GM18519 (cell line): ENCODE measurements around the gene CDC27.
"Not testable (repeated sequence)": the region's sequence is repeated elsewhere in the genome, so short reads cannot be mapped to it uniquely, and the experiment has no call there.

ENCODE experiments used
- ATAC-seq: cut with Tn5 transposase; IDR thresholded peaks from one replicate; pipeline ENCODE4 v1.9.1; 2021; ENCODE audit warnings: mild to moderate bottlenecking, moderate library complexity; ENCODE audit not compliant: unreplicated experiment, low FRiP score

CDC27 gene

DNA sequence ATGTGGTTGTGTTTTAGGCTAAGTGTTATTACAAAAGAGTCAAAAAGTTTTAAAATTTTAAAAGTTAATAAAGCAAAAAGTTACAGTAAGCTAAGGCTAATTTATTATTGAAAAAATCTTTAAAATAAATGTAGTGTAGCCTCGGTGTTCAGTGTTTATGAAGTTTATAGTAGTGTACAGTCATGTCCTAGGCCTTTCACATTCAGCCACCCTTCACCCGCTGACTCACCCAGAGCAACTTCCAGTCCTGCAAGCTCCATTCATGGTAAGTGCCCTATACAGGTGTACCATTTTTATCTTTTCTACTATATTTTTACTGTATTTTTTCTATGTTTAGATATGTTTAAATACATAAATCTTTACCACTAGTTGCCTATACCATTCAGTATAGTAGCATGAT is 111.5 kb downstream of the CDC27 start:
- ATAC-seq, result no peak

DNA sequence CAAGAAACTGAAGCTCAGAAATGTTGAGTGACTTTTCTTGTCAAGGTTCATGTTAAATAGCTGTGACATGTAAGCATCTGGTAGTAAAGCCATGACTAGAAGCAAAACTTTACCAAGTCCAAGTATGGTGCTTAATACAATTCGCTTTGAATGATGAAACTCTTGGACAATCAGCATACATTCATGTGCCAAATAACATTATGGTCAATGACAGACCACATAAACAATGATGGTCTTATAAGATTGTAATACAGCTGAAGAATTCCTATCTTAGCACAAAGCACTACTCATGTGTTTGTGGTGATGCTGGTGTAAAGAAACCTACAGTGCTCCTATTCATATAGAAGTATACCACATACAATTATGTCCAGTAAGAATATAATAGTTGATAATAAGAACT is 112.9 kb downstream of the CDC27 start:
- no peak for ATAC-seq

DNA sequence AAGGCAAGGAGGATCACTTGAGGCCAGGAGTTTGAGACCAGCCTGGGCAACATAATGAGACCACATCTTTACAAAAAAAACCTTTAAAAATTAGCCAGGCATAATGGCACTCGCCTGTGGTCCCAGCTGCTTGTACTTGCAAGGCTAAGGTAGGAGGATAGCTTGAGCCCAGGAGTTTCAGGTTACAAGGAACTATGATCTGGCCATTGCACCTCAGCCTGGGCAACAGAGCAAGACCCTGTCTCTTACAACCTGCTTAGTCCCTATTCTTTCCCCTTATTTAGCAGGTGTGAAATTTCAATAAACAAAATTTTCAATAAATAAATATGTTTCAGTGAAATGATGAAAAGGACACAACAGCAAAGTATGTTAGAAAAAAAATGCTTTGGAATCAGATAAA is 114.7 kb downstream of the CDC27 start:
- not testable (repeated sequence) for ATAC-seq

DNA sequence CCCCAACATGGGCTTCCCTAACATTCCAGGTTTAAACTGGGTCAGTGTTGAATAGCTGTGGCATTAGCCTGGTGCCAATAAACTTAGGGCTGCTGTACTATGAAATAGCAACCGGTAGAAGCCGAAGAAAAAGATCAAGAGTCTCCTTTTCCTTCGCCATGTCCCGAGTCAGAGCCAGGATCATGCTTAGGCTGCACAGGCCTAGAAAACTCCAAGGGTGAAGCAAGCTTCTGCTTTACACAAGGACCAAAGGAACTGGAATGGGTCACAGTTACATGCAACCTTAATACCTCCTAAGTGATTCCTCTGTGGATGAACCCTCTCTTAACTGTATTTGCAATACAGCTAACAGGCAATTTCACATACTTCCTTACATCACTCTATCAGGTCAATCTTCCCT is 115.5 kb downstream of the CDC27 start:
- ATAC-seq, result not testable (repeated sequence)

DNA sequence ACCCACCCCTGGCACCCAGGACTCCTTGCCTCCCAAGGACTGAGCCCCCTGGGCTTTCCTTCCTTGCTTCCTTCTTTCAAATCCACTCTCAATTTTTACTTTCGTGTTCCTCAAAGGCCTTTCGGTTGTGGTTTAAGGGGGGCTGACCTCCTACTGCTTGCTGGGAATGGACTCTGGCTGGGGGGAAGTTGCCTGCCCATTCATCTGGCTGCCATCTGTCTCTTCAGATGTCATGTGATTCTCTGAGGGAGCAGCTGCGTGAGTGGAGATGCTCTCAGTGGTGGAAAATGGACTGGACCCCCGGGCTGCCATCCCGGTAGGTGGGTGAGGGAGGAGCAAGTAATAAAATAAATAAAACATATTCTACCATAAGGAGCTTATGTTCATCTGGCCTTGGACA is 116.2 kb downstream of the CDC27 start:
- ATAC-seq, result no peak

DNA sequence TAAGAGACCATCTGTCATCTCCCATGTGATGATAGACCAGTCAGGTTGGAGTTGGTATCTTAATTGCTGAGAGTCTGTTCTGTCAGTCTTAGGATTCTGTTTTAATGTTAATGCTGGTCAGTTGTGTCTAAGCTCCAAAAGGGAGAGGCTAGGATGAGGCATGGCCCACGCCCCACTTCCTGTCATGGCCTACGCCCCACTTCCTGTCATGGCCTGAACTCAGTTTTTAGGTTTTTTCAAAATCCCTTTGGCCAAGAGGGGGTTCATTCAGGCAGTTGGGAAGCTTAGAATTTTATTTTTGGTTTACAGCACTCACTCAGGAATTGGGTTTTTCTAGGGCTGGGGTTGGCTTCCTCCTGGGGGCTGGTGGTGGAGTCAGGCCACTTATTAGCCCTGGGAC is 117.9 kb downstream of the CDC27 start:
- not testable (repeated sequence) for ATAC-seq

DNA sequence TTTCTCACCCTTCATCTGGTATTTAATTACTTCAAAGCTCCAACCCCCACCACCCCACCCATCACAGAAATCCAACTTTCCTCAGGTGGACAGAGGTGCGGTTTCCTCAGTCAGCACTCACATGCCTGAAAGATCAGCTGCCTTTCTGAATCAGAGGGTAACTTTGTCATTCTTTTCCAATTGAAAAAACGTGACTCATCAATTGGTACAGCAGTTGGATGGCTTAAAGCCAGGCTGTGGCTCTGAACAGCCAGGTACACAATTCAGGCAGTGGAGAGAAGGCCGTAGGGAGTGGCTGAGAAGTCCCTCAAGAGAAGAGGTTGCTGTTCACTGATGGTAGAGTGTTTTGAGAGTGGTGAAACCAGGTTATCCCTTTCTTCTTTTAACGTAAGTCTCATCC is 118.8 kb downstream of the CDC27 start:
- not testable (repeated sequence) for ATAC-seq
